ENCODE measurements around the gene MCF2L2. TPM values are rescaled to one million over a fixed set of nuclear protein-coding genes. Genes with fewer than 3 reads are reported as not detected.
A peak's percentile ranks its signal among the peaks of the same experiment; 100 is the strongest.
"Not testable (repeated sequence)": the region's sequence is repeated elsewhere in the genome, so short reads cannot be mapped to it uniquely, and the experiment has no call there.

MCF2L2 gene
- 2.0 TPM for total RNA-seq

GRCh38 chr3:183428447-183429211, at the start of gene MCF2L2:
Gene MCF2L2 (minus strand): TSS chr3:183428619. CDS start chr3:183427977, 642 bp downstream.
- Histone ChIP-seq H3K4me3 (peak within 1 kb of the TSS; percentile 57 to 61), H3K27ac (no peak within 1 kb of the TSS), H3K27me3 (no peaks in the 10 kb centered on the region), H3K4me1 (peaks cover 21% of the 10 kb centered on the region), H3K36me3 (no peaks in the 10 kb centered on the region), H3K9me3 (no peaks in the 10 kb centered on the region)
- TF ChIP-seq POLR2AphosphoS5 (IDR thresholded peaks at IDR 0.05; ENCODE audit: insufficient read depth in 1 of 2, low read depth in 1 of 2) (no peak), CTCF (IDR thresholded peaks at IDR 0.05) (no peak), POLR2A (IDR thresholded peaks at IDR 0.05) (no peak)
- intact Hi-C loops (cut with DNase I): no loop called here
- no peak for DNase-seq (ENCODE audit: extremely low spot score in 2 of 2)

GRCh38 chr3:183477801-183478456, 49.5 kb upstream of the MCF2L2 start:
- intact Hi-C loops (cut with DNase I): no loop called here
- peak in 1 of 2 donors; percentile 64 for DNase-seq (ENCODE audit: extremely low spot score in 2 of 2)
- Histone ChIP-seq H3K27me3 (no peaks in the 10 kb centered on the region), H3K36me3 (no peaks in the 10 kb centered on the region), H3K27ac (no peak overlapping the region), H3K4me1 (no peaks in the 10 kb centered on the region), H3K4me3 (no peak overlapping the region), H3K9me3 (no peaks in the 10 kb centered on the region)
- TF ChIP-seq CTCF (IDR thresholded peaks at IDR 0.05) (no peak), POLR2AphosphoS5 (IDR thresholded peaks at IDR 0.05; ENCODE audit: insufficient read depth in 1 of 2, low read depth in 1 of 2) (no peak), POLR2A (IDR thresholded peaks at IDR 0.05) (no peak)

GRCh38 chr3:183475764-183476162, 47.3 kb upstream of the MCF2L2 start:
- H3K9me3 ChIP-seq; H3K36me3 ChIP-seq; H3K4me1 ChIP-seq; H3K4me3 ChIP-seq; intact Hi-C loops (cut with DNase I); H3K27me3 ChIP-seq; H3K27ac ChIP-seq; DNase-seq (ENCODE audit: extremely low spot score in 2 of 2): not testable (repeated sequence)

GRCh38 chr3:183475016-183475763, 46.8 kb upstream of the MCF2L2 start:
- H3K27me3 ChIP-seq: no peaks in the 10 kb centered on the region
- H3K4me1 ChIP-seq: no peaks in the 10 kb centered on the region
- H3K4me3 ChIP-seq: no peak overlapping the region
- TF ChIP-seq POLR2A (IDR thresholded peaks at IDR 0.05) (no peak), POLR2AphosphoS5 (IDR thresholded peaks at IDR 0.05; ENCODE audit: insufficient read depth in 1 of 2, low read depth in 1 of 2) (no peak), CTCF (IDR thresholded peaks at IDR 0.05) (no peak)
- no peaks in the 10 kb centered on the region for H3K36me3 ChIP-seq
- no peaks in the 10 kb centered on the region for H3K9me3 ChIP-seq
- H3K27ac ChIP-seq: no peak overlapping the region
- no peak for DNase-seq (ENCODE audit: extremely low spot score in 2 of 2)
- intact Hi-C loops (cut with DNase I): no loop called here

- no peaks in the 10 kb centered on the region for H3K36me3 ChIP-seq
- H3K4me1 ChIP-seq: no peaks in the 10 kb centered on the region
- no peak for DNase-seq (ENCODE audit: extremely low spot score in 2 of 2)
- H3K27ac ChIP-seq: no peak overlapping the region
- intact Hi-C loops (cut with DNase I): no loop called here
- no peaks in the 10 kb centered on the region for H3K27me3 ChIP-seq
- no peaks in the 10 kb centered on the region for H3K9me3 ChIP-seq
- TF ChIP-seq CTCF (IDR thresholded peaks at IDR 0.05) (no peak), POLR2AphosphoS5 (IDR thresholded peaks at IDR 0.05; ENCODE audit: insufficient read depth in 1 of 2, low read depth in 1 of 2) (no peak), POLR2A (IDR thresholded peaks at IDR 0.05) (no peak)
- H3K4me3 ChIP-seq: no peak overlapping the region
Measured at GRCh38 chr3:183473969-183474368, 45.5 kb upstream of the MCF2L2 start.

Measured in vagina (tissue), 2 donors.